NCI-H1436 treated with DMSO at 0.1 percent for 48 hours (cell line): ENCODE results near the gene TMEM209.
"Not testable (repeated sequence)": the region's sequence is repeated elsewhere in the genome, so short reads cannot be mapped to it uniquely, and the experiment has no call there.

Experiments used
- DNase-seq: peaks from one replicate; lab custom pipeline; 2025; lab: John Stamatoyannopoulos, UW

Gene TMEM209

GRCh38 chr7:130126840-130127239 lies 78.4 kb downstream of the TMEM209 start:
- DNase-seq: not testable (repeated sequence)

GRCh38 chr7:130124711-130125110 lies 80.5 kb downstream of the TMEM209 start:
- no peak for DNase-seq

DNA sequence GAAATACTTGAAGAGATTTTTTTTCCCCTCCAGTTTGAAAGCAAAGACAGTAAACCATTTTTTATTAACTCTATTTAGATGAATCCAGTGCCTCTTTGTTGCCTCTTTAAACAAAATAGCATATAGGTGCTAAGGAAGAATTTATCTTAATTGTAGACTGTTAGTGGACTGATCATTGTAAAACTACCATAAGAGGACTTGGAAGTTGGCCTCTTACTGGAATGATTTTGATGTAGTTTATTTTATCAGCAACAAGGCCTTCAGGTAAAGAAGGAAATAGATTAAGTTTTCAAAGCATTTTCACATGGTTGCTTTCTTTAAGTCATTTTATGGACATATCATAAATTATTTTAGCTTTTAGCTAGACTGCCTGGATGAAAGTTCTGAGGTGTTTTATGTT lies 81.7 kb downstream of the TMEM209 start:
- DNase-seq: no peak

DNA sequence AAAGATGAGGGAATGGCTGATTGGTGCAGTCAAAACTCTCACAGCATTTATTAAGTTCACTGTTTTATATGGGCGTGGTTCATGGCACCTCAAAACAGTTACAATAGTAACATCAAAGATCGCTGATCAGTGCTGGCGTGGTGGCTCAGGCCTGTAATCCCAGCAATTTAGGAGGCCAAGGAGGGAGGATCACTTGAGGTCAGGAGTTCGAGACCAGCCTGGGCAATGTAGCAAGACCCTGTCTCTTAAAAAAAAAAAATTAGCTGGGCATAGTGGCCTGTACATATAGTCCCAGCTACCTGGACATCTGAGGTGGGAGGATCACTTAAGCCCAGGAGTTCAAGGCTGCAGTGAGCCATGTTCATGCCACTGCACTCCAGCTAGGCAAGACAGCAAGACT lies 86.4 kb downstream of the TMEM209 start:
- DNase-seq: no peak

DNA sequence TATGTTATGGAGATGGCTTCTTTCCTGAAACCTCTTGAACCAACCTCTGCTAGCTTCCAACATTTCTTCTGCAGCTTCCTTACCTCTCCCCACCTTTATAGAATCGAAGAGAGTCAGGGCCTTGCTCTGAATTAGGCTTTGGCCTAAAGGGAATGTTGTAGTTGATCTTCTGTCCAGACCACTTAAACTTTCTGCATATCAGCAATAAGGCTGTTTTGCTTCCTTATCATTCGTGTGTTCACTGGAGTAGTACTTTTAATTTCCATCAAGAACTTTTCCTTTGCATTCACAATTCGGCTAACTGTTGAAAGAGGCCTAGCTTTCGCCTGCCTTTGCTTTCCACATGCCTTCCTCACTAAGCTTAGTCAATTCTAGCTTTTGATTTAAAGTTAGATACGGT lies 86.9 kb downstream of the TMEM209 start:
- no peak for DNase-seq

GRCh38 chr7:130114776-130115175 lies 90.4 kb downstream of the TMEM209 start:
- no peak for DNase-seq
